ENCODE results near the gene LIPK. TPM values are rescaled to one million over a fixed set of nuclear protein-coding genes. Genes with fewer than 3 reads are reported as not detected.

Gene LIPK
- polyA plus RNA-seq, 1 donor: not detected

GRCh38 chr10:88782222-88782621, 76.2 kb downstream of the LIPK start:
- no peaks in the 10 kb centered on the region for H3K27me3 ChIP-seq (ENCODE audit: control insufficient read depth, insufficient read depth, low read length)
- no peaks in the 10 kb centered on the region for H3K36me3 ChIP-seq (ENCODE audit: control insufficient read depth, insufficient read depth, low read length)
- 70% methylated on average over 3 of the region's 3 CpGs for WGBS (ENCODE audit: insufficient coverage, low lambda C conversion rate)
- no peaks in the 10 kb centered on the region for H3K4me1 ChIP-seq (ENCODE audit: control insufficient read depth, insufficient read depth, low read length)
- DNase-seq: no peak
- H3K27ac ChIP-seq (ENCODE audit: low read length): no peak overlapping the region
- no peaks in the 10 kb centered on the region for H3K9me3 ChIP-seq (ENCODE audit: control insufficient read depth, low read depth, low read length)
- no peak overlapping the region for H3K4me3 ChIP-seq (ENCODE audit: low read length)

DNA sequence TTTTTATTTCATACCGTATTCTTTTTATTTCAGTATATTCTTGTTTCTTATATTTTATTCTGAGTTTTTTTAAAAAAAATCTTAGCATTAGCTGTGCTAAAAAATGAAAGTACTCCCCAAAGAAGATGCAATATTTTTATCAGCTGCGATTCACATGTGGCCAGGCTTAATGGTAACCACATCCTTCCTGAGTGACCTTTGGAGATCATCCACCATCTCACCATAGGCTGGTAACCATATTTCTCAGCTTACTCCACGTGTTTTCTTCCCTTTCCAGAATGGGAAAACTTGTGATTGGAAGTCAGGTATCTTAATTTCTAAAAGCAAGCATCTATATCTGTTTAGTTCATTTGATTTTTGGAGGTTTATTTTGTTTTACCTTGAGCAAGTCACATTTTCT, 77.7 kb downstream of the LIPK start:
- 100% methylated on average over 1 of the region's 3 CpGs for WGBS (ENCODE audit: insufficient coverage, low lambda C conversion rate)
- Histone ChIP-seq H3K4me3 (ENCODE audit: low read length) (no peak overlapping the region), H3K9me3 (ENCODE audit: control insufficient read depth, low read depth, low read length) (no peaks in the 10 kb centered on the region), H3K36me3 (ENCODE audit: control insufficient read depth, insufficient read depth, low read length) (no peaks in the 10 kb centered on the region), H3K27me3 (ENCODE audit: control insufficient read depth, insufficient read depth, low read length) (no peaks in the 10 kb centered on the region), H3K4me1 (ENCODE audit: control insufficient read depth, insufficient read depth, low read length) (no peaks in the 10 kb centered on the region), H3K27ac (ENCODE audit: low read length) (no peak overlapping the region)
- no peak for DNase-seq

GRCh38 chr10:88786032-88786770, 80.2 kb downstream of the LIPK start:
- no CpG with 5 or more reads among the region's 10 CpGs for WGBS (ENCODE audit: insufficient coverage, low lambda C conversion rate)
- no peak overlapping the region for H3K27ac ChIP-seq (ENCODE audit: low read length)
- no peaks in the 10 kb centered on the region for H3K36me3 ChIP-seq (ENCODE audit: control insufficient read depth, insufficient read depth, low read length)
- no peak overlapping the region for H3K4me3 ChIP-seq (ENCODE audit: low read length)
- H3K4me1 ChIP-seq (ENCODE audit: control insufficient read depth, insufficient read depth, low read length): no peaks in the 10 kb centered on the region
- no peak for DNase-seq
- no peaks in the 10 kb centered on the region for H3K9me3 ChIP-seq (ENCODE audit: control insufficient read depth, low read depth, low read length)
- no peaks in the 10 kb centered on the region for H3K27me3 ChIP-seq (ENCODE audit: control insufficient read depth, insufficient read depth, low read length)

- Histone ChIP-seq H3K9me3 (ENCODE audit: control insufficient read depth, low read depth, low read length) (no peaks in the 10 kb centered on the region), H3K27ac (ENCODE audit: low read length) (no peak overlapping the region), H3K4me1 (ENCODE audit: control insufficient read depth, insufficient read depth, low read length) (no peaks in the 10 kb centered on the region), H3K4me3 (ENCODE audit: low read length) (no peak overlapping the region), H3K36me3 (ENCODE audit: control insufficient read depth, insufficient read depth, low read length) (no peaks in the 10 kb centered on the region), H3K27me3 (ENCODE audit: control insufficient read depth, insufficient read depth, low read length) (no peaks in the 10 kb centered on the region)
- WGBS (ENCODE audit: insufficient coverage, low lambda C conversion rate): no CpG with 5 or more reads among the region's 5 CpGs
- no peak for DNase-seq
These were observed 81.4 kb downstream of the LIPK start for GRCh38 chr10:88787463-88787862.

GRCh38 chr10:88788924-88789323, 82.9 kb downstream of the LIPK start:
- no peaks in the 10 kb centered on the region for H3K9me3 ChIP-seq (ENCODE audit: control insufficient read depth, low read depth, low read length)
- DNase-seq: no peak
- no peak overlapping the region for H3K27ac ChIP-seq (ENCODE audit: low read length)
- H3K4me1 ChIP-seq (ENCODE audit: control insufficient read depth, insufficient read depth, low read length): no peaks in the 10 kb centered on the region
- no peaks in the 10 kb centered on the region for H3K36me3 ChIP-seq (ENCODE audit: control insufficient read depth, insufficient read depth, low read length)
- H3K4me3 ChIP-seq (ENCODE audit: low read length): no peak overlapping the region
- no peaks in the 10 kb centered on the region for H3K27me3 ChIP-seq (ENCODE audit: control insufficient read depth, insufficient read depth, low read length)

GRCh38 chr10:88791924-88792323, 85.9 kb downstream of the LIPK start:
- Histone ChIP-seq H3K9me3 (ENCODE audit: control insufficient read depth, low read depth, low read length) (no peaks in the 10 kb centered on the region), H3K36me3 (ENCODE audit: control insufficient read depth, insufficient read depth, low read length) (no peaks in the 10 kb centered on the region), H3K27me3 (ENCODE audit: control insufficient read depth, insufficient read depth, low read length) (no peaks in the 10 kb centered on the region), H3K4me3 (ENCODE audit: low read length) (no peak overlapping the region), H3K27ac (ENCODE audit: low read length) (no peak overlapping the region), H3K4me1 (ENCODE audit: control insufficient read depth, insufficient read depth, low read length) (no peaks in the 10 kb centered on the region)
- DNase-seq: peak in 1 of 2 donors; percentile 4
- WGBS (ENCODE audit: insufficient coverage, low lambda C conversion rate): no CpG with 5 or more reads among the region's 2 CpGs

DNA sequence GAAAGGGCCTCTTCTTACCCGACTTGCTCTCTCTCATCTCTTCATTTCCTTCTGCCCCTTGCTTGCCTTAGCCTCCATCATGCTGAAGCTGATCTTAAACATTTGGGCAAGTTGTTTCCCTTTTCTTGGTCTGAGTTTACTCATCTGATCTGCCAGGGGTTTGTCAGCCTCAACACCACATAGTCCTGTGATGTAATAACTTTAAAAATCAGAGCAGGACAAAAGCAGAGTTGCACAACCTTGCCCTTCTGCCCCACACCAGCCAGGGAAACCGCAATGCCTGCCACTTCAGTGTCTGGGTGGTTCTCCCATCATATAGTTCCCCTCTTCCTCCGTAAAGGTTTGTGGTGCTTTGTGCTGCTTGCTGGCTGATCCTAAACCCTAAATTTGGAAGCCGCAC, 86.6 kb downstream of the LIPK start:
- 86% methylated on average over 1 of the region's 4 CpGs for WGBS (ENCODE audit: insufficient coverage, low lambda C conversion rate)
- peak; percentile 10 to 54 for DNase-seq

GRCh38 chr10:88793712-88794299, 87.8 kb downstream of the LIPK start:
- 74% methylated on average over 2 of the region's 2 CpGs for WGBS (ENCODE audit: insufficient coverage, low lambda C conversion rate)
- Histone ChIP-seq H3K36me3 (ENCODE audit: control insufficient read depth, insufficient read depth, low read length) (no peaks in the 10 kb centered on the region), H3K9me3 (ENCODE audit: control insufficient read depth, low read depth, low read length) (no peaks in the 10 kb centered on the region), H3K4me3 (ENCODE audit: low read length) (no peak overlapping the region), H3K27me3 (ENCODE audit: control insufficient read depth, insufficient read depth, low read length) (no peaks in the 10 kb centered on the region), H3K27ac (ENCODE audit: low read length) (no peak overlapping the region), H3K4me1 (ENCODE audit: control insufficient read depth, insufficient read depth, low read length) (no peaks in the 10 kb centered on the region)
- DNase-seq: no peak

More for the DNA sequence above, 86.6 kb downstream of the LIPK start:
- no peaks in the 10 kb centered on the region for H3K27me3 ChIP-seq (ENCODE audit: control insufficient read depth, insufficient read depth, low read length)
- no peaks in the 10 kb centered on the region for H3K9me3 ChIP-seq (ENCODE audit: control insufficient read depth, low read depth, low read length)
- no peaks in the 10 kb centered on the region for H3K4me1 ChIP-seq (ENCODE audit: control insufficient read depth, insufficient read depth, low read length)
- H3K4me3 ChIP-seq (ENCODE audit: low read length): no peak overlapping the region
- no peak overlapping the region for H3K27ac ChIP-seq (ENCODE audit: low read length)
- H3K36me3 ChIP-seq (ENCODE audit: control insufficient read depth, insufficient read depth, low read length): no peaks in the 10 kb centered on the region

DNA sequence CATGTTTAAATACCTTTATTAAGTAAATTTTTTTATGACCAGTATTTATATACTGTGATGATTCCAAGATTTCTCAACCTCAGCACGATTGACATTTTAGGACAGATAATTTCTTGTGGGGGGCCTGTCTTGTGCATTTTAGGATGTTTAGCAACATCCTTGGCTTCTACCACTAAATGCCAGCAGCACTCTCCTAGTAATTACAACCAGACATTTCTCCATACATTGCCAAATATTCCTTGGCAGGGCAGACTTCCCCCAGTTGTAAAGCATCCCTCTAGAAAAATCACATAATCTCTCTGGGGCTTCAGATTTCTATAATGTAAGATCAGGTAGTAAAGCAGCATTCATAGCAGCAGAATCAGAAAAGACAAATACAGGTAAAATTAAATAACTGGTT, 88.7 kb downstream of the LIPK start:
- H3K27ac ChIP-seq (ENCODE audit: low read length): no peak overlapping the region
- H3K9me3 ChIP-seq (ENCODE audit: control insufficient read depth, low read depth, low read length): no peaks in the 10 kb centered on the region
- H3K4me3 ChIP-seq (ENCODE audit: low read length): no peak overlapping the region
- no peak for DNase-seq
- WGBS (ENCODE audit: insufficient coverage, low lambda C conversion rate): 71% methylated on average over 1 of the region's 1 CpG
- no peaks in the 10 kb centered on the region for H3K36me3 ChIP-seq (ENCODE audit: control insufficient read depth, insufficient read depth, low read length)
- H3K4me1 ChIP-seq (ENCODE audit: control insufficient read depth, insufficient read depth, low read length): no peaks in the 10 kb centered on the region
- H3K27me3 ChIP-seq (ENCODE audit: control insufficient read depth, insufficient read depth, low read length): no peaks in the 10 kb centered on the region

- Histone ChIP-seq H3K4me3 (ENCODE audit: low read length) (no peak overlapping the region), H3K9me3 (ENCODE audit: control insufficient read depth, low read depth, low read length) (no peaks in the 10 kb centered on the region), H3K27me3 (ENCODE audit: control insufficient read depth, insufficient read depth, low read length) (no peaks in the 10 kb centered on the region), H3K27ac (ENCODE audit: low read length) (no peak overlapping the region), H3K36me3 (ENCODE audit: control insufficient read depth, insufficient read depth, low read length) (no peaks in the 10 kb centered on the region), H3K4me1 (ENCODE audit: control insufficient read depth, insufficient read depth, low read length) (no peaks in the 10 kb centered on the region)
- no peak for DNase-seq
- 76% methylated on average over 2 of the region's 2 CpGs for WGBS (ENCODE audit: insufficient coverage, low lambda C conversion rate)
These were observed 94.4 kb downstream of the LIPK start for GRCh38 chr10:88800152-88801125.

Measured in large intestine (tissue), 3 donors.